GM12875 (cell line): ENCODE results near the gene STK31.
"Not testable (repeated sequence)": the region's sequence is repeated elsewhere in the genome, so short reads cannot be mapped to it uniquely, and the experiment has no call there.

ENCODE experiments used
- H3K4me3 ChIP-seq: one replicate; pipeline ENCODE4 v1.5.1; 2011; ENCODE audit warnings: low read depth, low read length, control low read depth
- CTCF ChIP-seq: IDR thresholded peaks from 2 replicates; pipeline ENCODE4 v1.5.1; 2011; ENCODE audit warnings: low read depth, mild to moderate bottlenecking, control low read depth, inconsistent platforms, low read length, moderate library complexity, borderline replicate concordance; ENCODE audit not compliant: insufficient read depth

Gene STK31

GRCh38 chr7:23852135-23852534 is 142.1 kb downstream of the STK31 start:
- no peak overlapping the region for H3K4me3 ChIP-seq
- no peak for TF ChIP-seq CTCF

- H3K4me3 ChIP-seq = no peak overlapping the region
- TF ChIP-seq CTCF = no peak
Measured at GRCh38 chr7:23852988-23853387, 143.0 kb downstream of the STK31 start.

- H3K4me3 ChIP-seq = no peak overlapping the region
- peak; percentile 59; the same call in 1 of the 2 replicates for TF ChIP-seq CTCF
Measured at GRCh38 chr7:23863209-23863787, 153.3 kb downstream of the STK31 start.

GRCh38 chr7:23864973-23865372 is 155.0 kb downstream of the STK31 start:
- TF ChIP-seq CTCF = no peak

GRCh38 chr7:23873306-23873705 is 163.3 kb downstream of the STK31 start:
- no peak overlapping the region for H3K4me3 ChIP-seq
- no peak for TF ChIP-seq CTCF

More at GRCh38 chr7:23864973-23865372, 155.0 kb downstream of the STK31 start:
- no peak overlapping the region for H3K4me3 ChIP-seq

- H3K4me3 ChIP-seq = not testable (repeated sequence)
Measured at GRCh38 chr7:23876526-23876925, 166.5 kb downstream of the STK31 start.
